ENCODE data around the gene ZNF33A. TPM values are rescaled to one million over a fixed set of nuclear protein-coding genes. Genes with fewer than 3 reads are reported as not detected.

Gene ZNF33A
- total RNA-seq = 9.7 and 10.1 TPM in 2 replicates

GRCh38 chr10:38010119-38010903 lies at the start of gene ZNF33A:
Gene ZNF33A, plus strand, starts transcription at chr10:38010675. Its CDS starts 1,667 bp downstream, at chr10:38012342.

GRCh38 chr10:37976091-37976879 lies 34.2 kb upstream of the ZNF33A start, which contains the start of gene ZNF25:
Gene ZNF25, minus strand, starts transcription at chr10:37976647. Its CDS starts 4,925 bp downstream, at chr10:37971722.

GRCh38 chr10:38094158-38094926 lies 83.9 kb downstream of the ZNF33A start, which contains the start of gene ZNF37A:
Gene ZNF37A, plus strand, starts transcription at chr10:38094337. Its CDS starts 2,281 bp downstream, at chr10:38096618.

Other genes with a start within 250 kb of the ZNF33A start
- gene ZNF248, start 153.1 kb upstream of the ZNF33A start, total RNA-seq = 6.8 and 10.5 TPM in 2 replicates
- 14.9 TPM in 2 replicates for gene ZNF25, start 34.0 kb upstream of the ZNF33A start, total RNA-seq
- gene ZNF37A, start 83.7 kb downstream of the ZNF33A start, total RNA-seq = 9.5 and 11.0 TPM in 2 replicates

Measured in smooth muscle cell of bladder (primary cell).